K562 (cell line): ENCODE results near the gene EPYC. TPM values are rescaled to one million over a fixed set of nuclear protein-coding genes. Genes with fewer than 3 reads are reported as not detected.

ENCODE experiments used
- ATAC-seq: fragments of 200-7000 bp; cut with Tn5 transposase; 3 replicates; pipeline ENCODE4 v1.9.1; 2020; ENCODE audit warnings: moderate library complexity
- BruUV-seq: library from RNA; stranded (reverse); fragments of 400-500 nt; replicated peaks from 2 replicates; lab custom pipeline; 2021; lab: Mats Ljungman, UMichigan
- CTCF ChIA-PET: fragments of 300-600 bp; formaldehyde crosslinking; extraction: SDS; loops from one replicate; lab custom pipeline; 2021; ENCODE audit warnings: low intra/inter-chr PET ratio; lab: Yijun Ruan, JAX
- POLR2A ChIA-PET: fragments of 300-600, 350-650 bp; sonication (Branson Sonifier 250); formaldehyde crosslinking; extraction: SDS; loops from one replicate; lab custom pipeline; 2021; ENCODE audit warnings: antibody characterized with exemption, inconsistent platforms; lab: Yijun Ruan, JAX
- DNase-seq, 4 experiments: peaks; one replicate each; pipeline versions ENCODE4 v3.0.0 to v3.0.0-alpha.2; 2011 to 2018; ENCODE audit warnings: low spot score in 3 of 4, mixed read lengths in 3 of 4; ENCODE audit errors: extremely low read depth in 1 of 4
- FAIRE-seq: peaks from 2 replicates; lab custom pipeline; 2011; peaks lifted over from hg19 to GRCh38; lab: Jason Lieb, UNC
- H2AFZ ChIP-seq: 2 replicates; pipeline ENCODE4 v1.6.0; 2011; ENCODE audit warnings: low read depth, low read length, control low read depth, inconsistent platforms
- H3K27ac ChIP-seq: fragments of 200-600 bp; 3 replicates; pipeline ENCODE4 v1.8.0; 2011; ENCODE audit warnings: low read depth, mild to moderate bottlenecking, control low read depth, inconsistent platforms, low read length, moderate library complexity, mixed read lengths; ENCODE audit errors: extremely low read depth
- H3K27me3 ChIP-seq, 2 experiments: fragments of 300-600 bp in 1 of 2; 2 replicates in 1 of 2; 3 replicates in 1 of 2; pipeline versions ENCODE4 v1.6.0 to v1.8.0; 2011; ENCODE audit warnings: inconsistent platforms in 2 of 2, low read length in 2 of 2, mild to moderate bottlenecking in 1 of 2, mixed read lengths in 1 of 2, moderate library complexity in 1 of 2; ENCODE audit not compliant: control insufficient read depth in 2 of 2, insufficient read depth in 2 of 2
- H3K36me3 ChIP-seq: fragments of 300-600 bp; 3 replicates; pipeline ENCODE4 v1.8.0; 2011; ENCODE audit warnings: mild to moderate bottlenecking, low read length, inconsistent platforms; ENCODE audit not compliant: control insufficient read depth, insufficient read depth
- H3K4me1 ChIP-seq, 2 experiments: fragments of 200-600 bp in 1 of 2; replicated peaks in 1 of 2; 2 replicates in 1 of 2; 3 replicates in 1 of 2; pipeline versions ENCODE4 v1.5.1 to v1.8.0; 2011; ENCODE audit warnings: inconsistent platforms in 2 of 2, low read length in 2 of 2, mild to moderate bottlenecking in 1 of 2, mixed read lengths in 1 of 2, moderate library complexity in 1 of 2; ENCODE audit not compliant: control insufficient read depth in 2 of 2, insufficient read depth in 2 of 2
- H3K4me2 ChIP-seq: 2 replicates; pipeline ENCODE4 v1.6.1; 2011; ENCODE audit warnings: low read length, control low read depth, inconsistent platforms, mixed read lengths; ENCODE audit not compliant: insufficient read depth
- H3K4me3 ChIP-seq: fragments of 200-600 bp; sonication (generic), shearing (Covaris generic); 2 replicates; pipeline ENCODE4 v1.5.1; 2016; ENCODE audit warnings: control low read depth, inconsistent platforms
- H3K79me2 ChIP-seq: fragments of 200-600 bp; 3 replicates; pipeline ENCODE4 v1.8.0; 2011; ENCODE audit warnings: low read length, inconsistent platforms; ENCODE audit not compliant: control insufficient read depth, insufficient read depth
- H3K9ac ChIP-seq, 2 experiments: 2 replicates each; pipeline versions ENCODE4 v1.6.0 to v1.6.1; 2011; ENCODE audit warnings: low read depth in 2 of 2, low read length in 2 of 2, control low read depth in 1 of 2, inconsistent platforms in 1 of 2, mild to moderate bottlenecking in 1 of 2, mixed read lengths in 1 of 2; ENCODE audit not compliant: insufficient read depth in 1 of 2
- H3K9me1 ChIP-seq: one replicate; pipeline ENCODE4 v1.6.0; 2011; ENCODE audit warnings: inconsistent platforms, mild to moderate bottlenecking, low read length, moderate library complexity; ENCODE audit not compliant: control insufficient read depth, insufficient read depth
- H3K9me3 ChIP-seq: replicated peaks from 2 replicates; pipeline ENCODE4 v1.5.1; 2011; ENCODE audit warnings: low read depth, low read length, inconsistent platforms; ENCODE audit not compliant: control insufficient read depth, insufficient read depth
- H4K20me1 ChIP-seq: replicated peaks from 2 replicates; pipeline ENCODE4 v1.6.1; 2011; ENCODE audit warnings: low read length, inconsistent platforms, mixed read lengths; ENCODE audit not compliant: control insufficient read depth, insufficient read depth
- SRSF3 ChIP-seq: fragments of 200-400 bp; formaldehyde crosslinking; IDR thresholded peaks from 2 replicates; pipeline ENCODE4 v1.6.1; 2016; ENCODE audit warnings: mild to moderate bottlenecking, low read length, moderate library complexity; ENCODE audit not compliant: insufficient read depth
- ZBTB1 ChIP-seq: sonication (generic); formaldehyde crosslinking; IDR thresholded peaks from 2 replicates; pipeline ENCODE4 v1.8.1; 2023; ENCODE audit warnings: missing genetic modification reagents, low read depth, mild to moderate bottlenecking, borderline replicate concordance
- WGBS: fragments of 100-300 bp; shearing (Covaris generic); methylation state at CpG from one replicate; pipeline ENCODE4 v1.1.6; 2016; ENCODE audit warnings: low coverage, mixed read lengths; ENCODE audit not compliant: insufficient coverage; ENCODE audit errors: missing lambda C conversion rate; 5-methylcytosine and 5-hydroxymethylcytosine counted together
- in situ Hi-C: fragments of 300-500 bp; cut with MboI; formaldehyde crosslinking; loops from 4 replicates; pipeline ENCODE4 v1.15.0; 2018; ENCODE audit warnings: inconsistent platforms, mixed read lengths
- intact Hi-C: fragments of 100-400 bp; cut with micrococcal nuclease; formaldehyde crosslinking; loops from 2 replicates; pipeline ENCODE4 v1.14.2; 2022
- polyA plus RNA-seq, 8 experiments: library from polyadenylated mRNA; depleted of rRNA in 4 of 8; stranded (reverse) in 5 of 8; unstranded in 3 of 8; fragments of >200 nt; fragmentation: Nextera tagmentation in 2 of 8; fragmentation: Illumina TruSeq in 1 of 8; extraction: Ambion mirVana in 2 of 8; extraction: Trizol in 1 of 8; gene quantifications; 2 replicates each; pipeline versions ENCODE4 v1.2.1 to v1.2.3, GENCODE V29; 2011 to 2014; ENCODE audit warnings: inconsistent platforms in 1 of 8, missing spikeins in 1 of 8
- total RNA-seq, 7 experiments: library from RNA; depleted of rRNA in 6 of 7; stranded (reverse); fragments of >200 nt in 6 of 7; fragmentation: Illumina TruSeq in 2 of 7; extraction: Trizol in 2 of 7; gene quantifications; 2 replicates each; pipeline versions ENCODE4 v1.2.1 to v1.2.3, GENCODE V29; 2011 to 2021; ENCODE audit warnings: low replicate concordance in 1 of 7
- TF ChIP-seq, protein P1 (sequence below): fragments of 250-450 bp; sonication (Bioruptor Pico); IDR thresholded peaks from 2 replicates; pipeline ENCODE4 v1.8.0; 2021; ENCODE audit warnings: moderate library complexity, mild to moderate bottlenecking, inconsistent platforms

The EPYC gene
- total and polyA plus RNA-seq, 9 of the 15 experiments (the other 6 are each of a cell fraction or from before 2014, with no cell fraction given) = not detected

DNA sequence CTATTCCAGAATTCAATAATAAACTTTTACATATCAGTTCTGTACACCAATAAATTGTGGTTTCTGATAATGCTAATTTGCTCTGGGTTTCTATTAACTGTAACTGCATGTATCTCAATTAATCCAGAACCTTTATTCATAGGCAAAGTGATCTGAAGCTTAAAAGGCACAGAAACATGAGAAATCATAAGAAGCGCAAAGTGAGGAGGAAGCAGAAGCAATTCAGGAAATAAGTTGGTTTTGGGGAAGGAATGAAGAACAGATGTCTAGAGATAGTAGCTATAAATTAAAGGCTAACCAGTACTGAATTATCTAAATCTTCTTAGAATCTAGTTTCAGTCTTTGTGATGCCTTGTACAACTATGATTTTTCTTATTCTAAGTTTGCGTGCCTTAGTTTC is 28.5 kb upstream of the EPYC start (continued):
- TF ChIP-seq SRSF3 = no peak

DNA sequence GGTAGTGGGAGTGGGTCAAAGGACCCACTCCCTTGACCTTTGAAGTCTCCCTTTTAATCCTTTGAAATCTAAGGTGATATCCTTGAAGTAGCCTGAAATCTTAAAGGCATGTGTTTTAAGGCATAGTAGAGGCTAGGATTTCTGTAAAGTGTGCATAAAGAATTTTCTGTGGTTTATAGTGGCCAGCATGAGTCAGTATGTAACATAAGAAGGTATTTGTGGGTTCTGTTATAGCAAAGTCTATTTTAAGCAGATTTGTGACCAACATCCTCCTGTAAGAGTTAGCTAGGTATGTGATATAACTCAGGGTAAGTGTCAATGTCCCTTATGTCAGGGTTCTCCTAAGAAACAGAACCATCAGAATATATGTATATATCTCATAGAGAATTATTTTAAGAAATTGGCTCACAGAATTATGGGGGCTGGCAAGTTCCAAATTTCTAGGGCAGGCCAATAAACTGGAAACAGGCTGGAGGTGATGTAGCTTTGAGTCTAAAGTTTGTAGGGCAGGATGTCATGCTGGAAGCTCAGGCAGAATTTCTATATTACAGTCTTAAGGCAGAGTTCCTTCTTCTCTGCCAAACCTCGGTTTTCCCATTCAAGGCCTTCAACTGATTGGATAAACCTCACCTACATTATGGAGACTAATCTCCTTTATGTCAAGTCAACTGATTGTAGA is 18.7 kb upstream of the EPYC start:
- POLR2A ChIA-PET = no interaction called here
- WGBS = 0% methylated on average over 1 of the region's 1 CpG
- Histone ChIP-seq H4K20me1 (no peaks in the 10 kb centered on the region), H3K9me1 (no peaks in the 10 kb centered on the region), H3K79me2 (no peaks in the 10 kb centered on the region), H3K4me1 (no peaks in the 10 kb centered on the region), H3K4me3 (no peak overlapping the region), H3K27me3 (no peaks in the 10 kb centered on the region), H3K9me3 (no peaks in the 10 kb centered on the region), H2AFZ (no peak overlapping the region), H3K36me3 (no peaks in the 10 kb centered on the region), H3K9ac (no peak overlapping the region), H3K27ac (no peak overlapping the region), H3K4me2 (no peak overlapping the region)
- ATAC-seq (no peak), DNase-seq (no peak), FAIRE-seq (no peak)
- CTCF ChIA-PET = no interaction called here
- TF ChIP-seq, protein P1, sequence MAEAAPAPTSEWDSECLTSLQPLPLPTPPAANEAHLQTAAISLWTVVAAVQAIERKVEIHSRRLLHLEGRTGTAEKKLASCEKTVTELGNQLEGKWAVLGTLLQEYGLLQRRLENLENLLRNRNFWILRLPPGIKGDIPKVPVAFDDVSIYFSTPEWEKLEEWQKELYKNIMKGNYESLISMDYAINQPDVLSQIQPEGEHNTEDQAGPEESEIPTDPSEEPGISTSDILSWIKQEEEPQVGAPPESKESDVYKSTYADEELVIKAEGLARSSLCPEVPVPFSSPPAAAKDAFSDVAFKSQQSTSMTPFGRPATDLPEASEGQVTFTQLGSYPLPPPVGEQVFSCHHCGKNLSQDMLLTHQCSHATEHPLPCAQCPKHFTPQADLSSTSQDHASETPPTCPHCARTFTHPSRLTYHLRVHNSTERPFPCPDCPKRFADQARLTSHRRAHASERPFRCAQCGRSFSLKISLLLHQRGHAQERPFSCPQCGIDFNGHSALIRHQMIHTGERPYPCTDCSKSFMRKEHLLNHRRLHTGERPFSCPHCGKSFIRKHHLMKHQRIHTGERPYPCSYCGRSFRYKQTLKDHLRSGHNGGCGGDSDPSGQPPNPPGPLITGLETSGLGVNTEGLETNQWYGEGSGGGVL = no peak
- TF ChIP-seq ZBTB1 (CRISPR knock-in tag) = no peak
- BruUV-seq = no TSS peak
- intact Hi-C loops (no loop called here), in situ Hi-C loops (no loop called here)
